ENCODE data around the gene FAM131C. TPM values are rescaled to one million over a fixed set of nuclear protein-coding genes. Genes with fewer than 3 reads are reported as not detected.

FAM131C gene
- total RNA-seq, 1 experiment from 2014 or later = 7.4 TPM

DNA sequence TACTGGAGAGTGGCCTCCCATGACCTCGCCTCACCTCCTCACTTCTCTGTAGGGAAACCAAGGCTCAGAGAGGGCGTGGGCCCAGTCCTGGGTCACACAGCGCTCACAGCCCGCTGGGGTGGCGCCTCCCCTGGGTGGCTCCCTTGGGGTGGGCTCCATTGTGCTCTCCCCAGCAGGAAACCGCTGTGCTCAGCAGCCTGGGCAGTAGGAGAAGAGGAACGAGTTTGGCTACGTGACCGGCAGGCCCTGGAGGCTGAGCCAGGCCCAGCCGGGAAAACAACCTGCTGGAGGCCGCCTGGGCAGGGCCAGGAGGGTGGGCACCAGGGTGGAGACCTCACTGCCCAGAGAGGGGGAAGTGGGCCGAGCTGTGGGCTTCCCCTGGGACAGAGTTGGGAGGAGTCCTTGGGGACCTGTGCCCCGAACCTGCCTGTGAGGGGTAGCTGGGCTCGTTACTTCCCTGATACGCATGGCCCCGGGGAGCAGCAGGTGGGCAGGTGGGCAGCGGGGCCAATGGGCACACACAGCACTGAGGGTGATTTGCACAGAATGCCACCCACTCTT lies 15.0 kb upstream of the FAM131C start:
- no peaks in the 10 kb centered on the region for H3K79me2 ChIP-seq (ENCODE audit: low read depth)
- H3K4me2 ChIP-seq = peak overlapping the region; percentile 81
- peak overlapping the region; percentile 95 for H3K27ac ChIP-seq
- intact Hi-C loops (cut with micrococcal nuclease; ENCODE audit: unreplicated experiment) = loop anchor here (1.0 to 2.0 kb wide), 2 partner anchors 32 to 55 kb away; no protein-coding TSS in a partner anchor
- peaks cover 83% of the 10 kb centered on the region for H3K4me1 ChIP-seq (replicated peaks; ENCODE audit: insufficient read depth)
- no peaks in the 10 kb centered on the region for H3K27me3 ChIP-seq (ENCODE audit: insufficient read depth, low read depth)
- peaks cover 30% of the 10 kb centered on the region for H3F3A ChIP-seq (ENCODE audit: insufficient read depth, low read depth)
- H2AFZ ChIP-seq = peak overlapping the region; percentile 64; the same call in 1 of the 2 replicates
- no peaks in the 10 kb centered on the region for H3K9me2 ChIP-seq (ENCODE audit: insufficient read depth)
- peak overlapping the region; percentile 45; the same call in 1 of the 2 replicates for H3K4me3 ChIP-seq
- H4K20me1 ChIP-seq (ENCODE audit: insufficient read depth) = no peaks in the 10 kb centered on the region
- CTCF ChIA-PET = no interaction called here
- BruUV-seq (replicated peaks) = TSS peak; percentile 63
- DNase-seq = peak; percentile 75 to 88
- no peaks in the 10 kb centered on the region for H3K36me3 ChIP-seq (ENCODE audit: low read depth)
- TF ChIP-seq EZH2 (IDR thresholded peaks at IDR 0.05; ENCODE audit: low read depth) = no peak
- TF ChIP-seq, protein P1, sequence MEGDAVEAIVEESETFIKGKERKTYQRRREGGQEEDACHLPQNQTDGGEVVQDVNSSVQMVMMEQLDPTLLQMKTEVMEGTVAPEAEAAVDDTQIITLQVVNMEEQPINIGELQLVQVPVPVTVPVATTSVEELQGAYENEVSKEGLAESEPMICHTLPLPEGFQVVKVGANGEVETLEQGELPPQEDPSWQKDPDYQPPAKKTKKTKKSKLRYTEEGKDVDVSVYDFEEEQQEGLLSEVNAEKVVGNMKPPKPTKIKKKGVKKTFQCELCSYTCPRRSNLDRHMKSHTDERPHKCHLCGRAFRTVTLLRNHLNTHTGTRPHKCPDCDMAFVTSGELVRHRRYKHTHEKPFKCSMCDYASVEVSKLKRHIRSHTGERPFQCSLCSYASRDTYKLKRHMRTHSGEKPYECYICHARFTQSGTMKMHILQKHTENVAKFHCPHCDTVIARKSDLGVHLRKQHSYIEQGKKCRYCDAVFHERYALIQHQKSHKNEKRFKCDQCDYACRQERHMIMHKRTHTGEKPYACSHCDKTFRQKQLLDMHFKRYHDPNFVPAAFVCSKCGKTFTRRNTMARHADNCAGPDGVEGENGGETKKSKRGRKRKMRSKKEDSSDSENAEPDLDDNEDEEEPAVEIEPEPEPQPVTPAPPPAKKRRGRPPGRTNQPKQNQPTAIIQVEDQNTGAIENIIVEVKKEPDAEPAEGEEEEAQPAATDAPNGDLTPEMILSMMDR (conservative IDR thresholded peaks at IDR 0.05) = no peak
- POLR2A ChIA-PET (ENCODE audit: unreplicated experiment) = interaction anchor here (0.6 to 1.0 kb wide), 2 partner anchors 55 to 651 kb away, joined by 3 to 5 read pairs; no protein-coding TSS in a partner anchor
- no peaks in the 10 kb centered on the region for H3K9me3 ChIP-seq (ENCODE audit: insufficient read depth, low read depth)

DNA sequence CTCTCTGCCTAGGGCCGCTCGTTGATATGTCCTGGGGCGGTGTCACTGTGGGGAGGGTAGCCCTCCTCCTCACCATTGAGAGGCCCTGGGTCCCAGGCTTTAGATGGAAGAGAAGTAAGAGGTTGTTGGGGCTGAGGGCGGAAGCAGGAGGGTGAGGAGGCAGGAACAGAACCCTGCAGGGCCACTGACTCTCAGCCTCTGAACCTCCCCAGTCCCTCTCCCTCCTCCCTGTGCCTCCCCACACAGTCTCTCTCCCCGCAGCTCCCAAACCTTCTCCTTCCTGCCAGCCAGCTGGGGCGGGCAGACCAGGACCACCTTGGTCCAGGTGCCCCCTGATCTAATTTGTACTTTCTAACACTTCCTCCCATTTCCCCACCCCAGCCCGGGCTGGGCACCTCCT lies 14.3 kb upstream of the FAM131C start:
- no peaks in the 10 kb centered on the region for H3K36me3 ChIP-seq (ENCODE audit: low read depth)
- TF ChIP-seq EZH2 (IDR thresholded peaks at IDR 0.05; ENCODE audit: low read depth) = no peak
- TF ChIP-seq, protein P1 (conservative IDR thresholded peaks at IDR 0.05) = no peak
- no peaks in the 10 kb centered on the region for H3K27me3 ChIP-seq (ENCODE audit: insufficient read depth, low read depth)
- H3K4me1 ChIP-seq (replicated peaks; ENCODE audit: insufficient read depth) = peaks cover 84% of the 10 kb centered on the region
- peak overlapping the region; percentile 81 for H3K4me2 ChIP-seq
- H2AFZ ChIP-seq = peak overlapping the region; percentile 64; the same call in 1 of the 2 replicates
- no TSS peak for BruUV-seq (replicated peaks)
- peak overlapping the region; percentile 45; the same call in 1 of the 2 replicates for H3K4me3 ChIP-seq
- no peaks in the 10 kb centered on the region for H3K79me2 ChIP-seq (ENCODE audit: low read depth)
- DNase-seq = no peak
- H3F3A ChIP-seq (ENCODE audit: insufficient read depth, low read depth) = peaks cover 30% of the 10 kb centered on the region
- H4K20me1 ChIP-seq (ENCODE audit: insufficient read depth) = no peaks in the 10 kb centered on the region
- peak overlapping the region; percentile 95 for H3K27ac ChIP-seq
- H3K9me3 ChIP-seq (ENCODE audit: insufficient read depth, low read depth) = no peaks in the 10 kb centered on the region
- POLR2A ChIA-PET (ENCODE audit: unreplicated experiment) = no interaction called here
- no peaks in the 10 kb centered on the region for H3K9me2 ChIP-seq (ENCODE audit: insufficient read depth)
- CTCF ChIA-PET = no interaction called here
- intact Hi-C loops (cut with micrococcal nuclease; ENCODE audit: unreplicated experiment) = loop anchor here (1.0 to 2.0 kb wide), 2 partner anchors 33 to 56 kb away; no protein-coding TSS in a partner anchor

DNA sequence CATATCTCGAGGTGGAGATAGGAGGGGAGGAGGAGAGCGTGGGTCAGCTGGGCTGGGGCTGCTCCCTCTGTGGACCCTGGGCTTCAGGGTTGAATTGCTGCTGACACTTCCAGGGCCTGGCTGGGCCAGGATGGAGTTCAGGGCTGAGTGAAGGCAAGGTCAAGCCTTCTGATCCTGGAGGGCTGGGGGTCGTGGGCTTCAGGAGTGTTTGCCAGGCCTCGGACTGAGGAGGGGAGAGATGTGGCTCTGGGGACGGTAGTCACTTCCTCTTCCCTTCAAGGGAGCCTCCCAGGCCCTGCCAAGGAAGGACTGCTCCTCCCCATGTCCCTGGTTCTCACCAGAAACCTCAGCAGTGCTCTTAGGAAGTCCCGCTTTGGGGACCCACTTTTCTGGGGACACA lies 12.1 kb upstream of the FAM131C start:
- DNase-seq = no peak
- Histone ChIP-seq H3K79me2 (ENCODE audit: low read depth) (no peaks in the 10 kb centered on the region), H3K27ac (no peak overlapping the region), H3K4me2 (no peak overlapping the region), H3K36me3 (ENCODE audit: low read depth) (no peaks in the 10 kb centered on the region), H3K4me1 (replicated peaks; ENCODE audit: insufficient read depth) (peaks cover 77% of the 10 kb centered on the region), H3K9me2 (ENCODE audit: insufficient read depth) (no peaks in the 10 kb centered on the region), H3K27me3 (ENCODE audit: insufficient read depth, low read depth) (no peaks in the 10 kb centered on the region), H2AFZ (no peak overlapping the region), H3K9me3 (ENCODE audit: insufficient read depth, low read depth) (no peaks in the 10 kb centered on the region), H3F3A (ENCODE audit: insufficient read depth, low read depth) (peaks cover 30% of the 10 kb centered on the region), H4K20me1 (ENCODE audit: insufficient read depth) (no peaks in the 10 kb centered on the region), H3K4me3 (no peak overlapping the region)
- BruUV-seq (replicated peaks) = no TSS peak
- no peak for TF ChIP-seq EZH2 (IDR thresholded peaks at IDR 0.05; ENCODE audit: low read depth)
- TF ChIP-seq, protein P1 (conservative IDR thresholded peaks at IDR 0.05) = no peak
- ChIA-PET CTCF (no interaction called here), POLR2A (ENCODE audit: unreplicated experiment) (interaction anchor here (0.6 kb wide), 1 partner anchor 66 kb away, joined by 4 read pairs; no protein-coding TSS in a partner anchor)
- intact Hi-C loops (cut with micrococcal nuclease; ENCODE audit: unreplicated experiment) = no loop called here
